DND-41 (cell line): ENCODE measurements around the gene IP6K2.
"Not testable (repeated sequence)": the region's sequence is repeated elsewhere in the genome, so short reads cannot be mapped to it uniquely, and the experiment has no call there.

Source experiments
- EZH2 ChIP-seq: IDR thresholded peaks from 3 replicates; pipeline ENCODE4 v1.6.1; 2012; ENCODE audit warnings: borderline replicate concordance, low read depth, mild to moderate bottlenecking, moderate library complexity, low read length, inconsistent platforms; ENCODE audit not compliant: severe bottlenecking
- TF ChIP-seq, protein P1 (sequence below): IDR thresholded peaks from 2 replicates; pipeline ENCODE4 v1.5.1; 2012; ENCODE audit warnings: borderline replicate concordance, low read length, moderate library complexity, mild to moderate bottlenecking; ENCODE audit not compliant: poor library complexity, severe bottlenecking; ENCODE audit errors: extremely low read depth

- TF ChIP-seq, protein P1, sequence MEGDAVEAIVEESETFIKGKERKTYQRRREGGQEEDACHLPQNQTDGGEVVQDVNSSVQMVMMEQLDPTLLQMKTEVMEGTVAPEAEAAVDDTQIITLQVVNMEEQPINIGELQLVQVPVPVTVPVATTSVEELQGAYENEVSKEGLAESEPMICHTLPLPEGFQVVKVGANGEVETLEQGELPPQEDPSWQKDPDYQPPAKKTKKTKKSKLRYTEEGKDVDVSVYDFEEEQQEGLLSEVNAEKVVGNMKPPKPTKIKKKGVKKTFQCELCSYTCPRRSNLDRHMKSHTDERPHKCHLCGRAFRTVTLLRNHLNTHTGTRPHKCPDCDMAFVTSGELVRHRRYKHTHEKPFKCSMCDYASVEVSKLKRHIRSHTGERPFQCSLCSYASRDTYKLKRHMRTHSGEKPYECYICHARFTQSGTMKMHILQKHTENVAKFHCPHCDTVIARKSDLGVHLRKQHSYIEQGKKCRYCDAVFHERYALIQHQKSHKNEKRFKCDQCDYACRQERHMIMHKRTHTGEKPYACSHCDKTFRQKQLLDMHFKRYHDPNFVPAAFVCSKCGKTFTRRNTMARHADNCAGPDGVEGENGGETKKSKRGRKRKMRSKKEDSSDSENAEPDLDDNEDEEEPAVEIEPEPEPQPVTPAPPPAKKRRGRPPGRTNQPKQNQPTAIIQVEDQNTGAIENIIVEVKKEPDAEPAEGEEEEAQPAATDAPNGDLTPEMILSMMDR, result not testable (repeated sequence)
- not testable (repeated sequence) for TF ChIP-seq EZH2
Observed at GRCh38 chr3:48759531-48759930, 42.5 kb upstream of the IP6K2 start.
